Hepatocyte (in vitro differentiated cells): ENCODE measurements around the gene HLA-DRB1. TPM values are rescaled to one million over a fixed set of nuclear protein-coding genes. Genes with fewer than 3 reads are reported as not detected.
"Not testable (repeated sequence)": the region's sequence is repeated elsewhere in the genome, so short reads cannot be mapped to it uniquely, and the experiment has no call there.

Experiments
- DNase-seq: peaks from one replicate; pipeline ENCODE4 v3.0.0-alpha.2; 2016; ENCODE audit warnings: low spot score
- H2AFZ ChIP-seq: fragments of 200-600 bp; sonication (generic); 2 replicates; pipeline ENCODE4 v1.6.0; 2016; ENCODE audit warnings: antibody characterized with exemption, mild to moderate bottlenecking
- H3K27ac ChIP-seq: fragments of 200-600 bp; sonication (generic); 2 replicates; pipeline ENCODE4 v1.5.1; 2016; ENCODE audit warnings: mild to moderate bottlenecking
- H3K27me3 ChIP-seq: fragments of 200-600 bp; sonication (generic); 2 replicates; pipeline ENCODE4 v1.6.1; 2016
- H3K36me3 ChIP-seq: fragments of 200-600 bp; sonication (generic); replicated peaks from 2 replicates; pipeline ENCODE4 v1.5.1; 2016; ENCODE audit warnings: low read depth; ENCODE audit not compliant: insufficient read depth
- H3K4me1 ChIP-seq: fragments of 200-600 bp; sonication (generic); 2 replicates; pipeline ENCODE4 v1.5.1; 2016; ENCODE audit warnings: mild to moderate bottlenecking, moderate library complexity; ENCODE audit not compliant: insufficient read depth
- H3K4me2 ChIP-seq: fragments of 200-600 bp; sonication (generic); 2 replicates; pipeline ENCODE4 v1.6.0; 2016
- H3K4me3 ChIP-seq: fragments of 200-600 bp; sonication (generic); 2 replicates; pipeline ENCODE4 v1.5.1; 2016; ENCODE audit warnings: mild to moderate bottlenecking
- H3K79me2 ChIP-seq: fragments of 200-600 bp; sonication (generic); 2 replicates; pipeline ENCODE4 v1.6.0; 2017; ENCODE audit warnings: mild to moderate bottlenecking
- H3K9me2 ChIP-seq: fragments of 200-600 bp; sonication (generic); replicated peaks from 2 replicates; pipeline ENCODE4 v1.6.0; 2017; ENCODE audit warnings: mild to moderate bottlenecking; ENCODE audit not compliant: insufficient read depth
- H3K9me3 ChIP-seq: fragments of 200-600 bp; sonication (generic); 2 replicates; pipeline ENCODE4 v1.5.1; 2016; ENCODE audit warnings: low read depth, mild to moderate bottlenecking
- H4K20me1 ChIP-seq: fragments of 200-600 bp; sonication (generic); 2 replicates; pipeline ENCODE4 v1.6.0; 2016; ENCODE audit warnings: mild to moderate bottlenecking; ENCODE audit not compliant: insufficient read depth, poor library complexity, severe bottlenecking
- EZH2 ChIP-seq: fragments of 200-600 bp; sonication (generic); IDR thresholded peaks from 2 replicates; pipeline ENCODE4 v1.6.1; 2016; ENCODE audit warnings: antibody characterized with exemption, mild to moderate bottlenecking, borderline replicate concordance
- EZH2phosphoT487 ChIP-seq: fragments of 200-600 bp; sonication (generic); IDR thresholded peaks from one replicate; pipeline ENCODE4 v1.6.1; 2018; ENCODE audit warnings: antibody characterized with exemption, mild to moderate bottlenecking, low read depth, moderate library complexity; ENCODE audit not compliant: unreplicated experiment, severe bottlenecking
- WGBS: methylation state at CpG from one replicate; pipeline ENCODE4 v1.1.6; 2016; ENCODE audit warnings: low lambda C conversion rate; ENCODE audit errors: missing lambda C conversion rate; 5-methylcytosine and 5-hydroxymethylcytosine counted together
- polyA plus RNA-seq: library from polyadenylated mRNA; unstranded; fragments of >200 nt; fragmentation: Nextera tagmentation; extraction: Ambion mirVana; gene quantifications from 2 replicates; pipeline ENCODE4 v1.2.1, GENCODE V29; 2016
- total RNA-seq: library from RNA; depleted of rRNA; stranded (reverse); fragments of >200 nt; gene quantifications from 2 replicates; pipeline ENCODE4 v1.2.3, GENCODE V29; 2014
- TF ChIP-seq, protein P1 (sequence below): fragments of 200-600 bp; sonication (generic); IDR thresholded peaks from 2 replicates; pipeline ENCODE4 v1.5.1; 2016; ENCODE audit warnings: antibody characterized with exemption, mild to moderate bottlenecking; ENCODE audit not compliant: poor library complexity

Gene HLA-DRB1
- total and polyA plus RNA-seq, 2 experiments from 2014 or later: 59.1 to 72.9 TPM

DNA sequence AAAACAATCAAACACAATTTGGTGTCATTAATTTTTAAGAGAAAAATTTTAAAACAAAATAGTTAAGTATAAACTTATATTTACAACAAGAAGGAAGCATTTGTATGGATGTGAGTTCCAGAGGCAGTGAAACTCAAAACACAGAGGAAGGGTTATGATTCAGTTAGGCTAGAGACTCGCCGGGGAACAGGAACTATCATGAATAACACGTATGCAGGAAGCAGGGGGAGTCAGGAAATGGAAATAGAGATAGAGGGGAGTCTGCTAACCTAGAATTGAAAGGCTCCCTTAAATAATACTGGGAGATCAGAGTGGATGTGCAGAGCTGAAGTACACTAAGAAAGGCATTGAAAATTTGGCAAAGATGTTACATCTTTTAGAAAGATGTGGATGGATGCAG is 14.2 kb upstream of the HLA-DRB1 start:
- H3K27me3 ChIP-seq: no peaks in the 10 kb centered on the region
- H3K4me3 ChIP-seq: no peak overlapping the region
- H3K36me3 ChIP-seq: no peaks in the 10 kb centered on the region
- H3K9me3 ChIP-seq: peaks cover 3% of the 10 kb centered on the region
- WGBS: 55% methylated on average over 3 of the region's 3 CpGs
- H3K9me2 ChIP-seq: no peaks in the 10 kb centered on the region
- no peak overlapping the region for H3K4me2 ChIP-seq
- no peaks in the 10 kb centered on the region for H3K79me2 ChIP-seq
- no peaks in the 10 kb centered on the region for H4K20me1 ChIP-seq
- H2AFZ ChIP-seq: peak overlapping the region; percentile 41
- no peak for DNase-seq
- TF ChIP-seq EZH2: no peak
- TF ChIP-seq EZH2phosphoT487: no peak
- TF ChIP-seq, protein P1, sequence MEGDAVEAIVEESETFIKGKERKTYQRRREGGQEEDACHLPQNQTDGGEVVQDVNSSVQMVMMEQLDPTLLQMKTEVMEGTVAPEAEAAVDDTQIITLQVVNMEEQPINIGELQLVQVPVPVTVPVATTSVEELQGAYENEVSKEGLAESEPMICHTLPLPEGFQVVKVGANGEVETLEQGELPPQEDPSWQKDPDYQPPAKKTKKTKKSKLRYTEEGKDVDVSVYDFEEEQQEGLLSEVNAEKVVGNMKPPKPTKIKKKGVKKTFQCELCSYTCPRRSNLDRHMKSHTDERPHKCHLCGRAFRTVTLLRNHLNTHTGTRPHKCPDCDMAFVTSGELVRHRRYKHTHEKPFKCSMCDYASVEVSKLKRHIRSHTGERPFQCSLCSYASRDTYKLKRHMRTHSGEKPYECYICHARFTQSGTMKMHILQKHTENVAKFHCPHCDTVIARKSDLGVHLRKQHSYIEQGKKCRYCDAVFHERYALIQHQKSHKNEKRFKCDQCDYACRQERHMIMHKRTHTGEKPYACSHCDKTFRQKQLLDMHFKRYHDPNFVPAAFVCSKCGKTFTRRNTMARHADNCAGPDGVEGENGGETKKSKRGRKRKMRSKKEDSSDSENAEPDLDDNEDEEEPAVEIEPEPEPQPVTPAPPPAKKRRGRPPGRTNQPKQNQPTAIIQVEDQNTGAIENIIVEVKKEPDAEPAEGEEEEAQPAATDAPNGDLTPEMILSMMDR: no peak
- H3K27ac ChIP-seq: peak overlapping the region; percentile 25
- no peaks in the 10 kb centered on the region for H3K4me1 ChIP-seq

DNA sequence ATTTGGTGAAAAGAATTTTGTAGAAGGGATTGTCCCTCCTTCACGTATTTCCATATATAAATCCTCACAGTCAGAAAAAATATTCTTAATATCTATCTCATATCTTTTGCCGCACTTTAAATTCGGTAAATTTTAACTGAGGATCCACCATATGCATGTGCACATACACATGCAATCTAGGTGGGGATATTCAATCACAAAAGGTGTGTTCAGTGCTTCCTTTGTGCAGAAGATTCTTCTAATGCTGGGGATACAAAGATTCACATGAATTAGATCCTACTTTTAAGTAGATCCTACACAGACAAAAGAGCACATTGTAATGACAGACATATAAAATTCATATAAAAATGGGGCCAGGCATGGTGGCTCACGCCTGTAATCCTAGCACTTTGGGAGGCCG is 13.6 kb upstream of the HLA-DRB1 start:
- TF ChIP-seq, protein P1: no peak
- TF ChIP-seq EZH2 (no peak), EZH2phosphoT487 (no peak)

DNA sequence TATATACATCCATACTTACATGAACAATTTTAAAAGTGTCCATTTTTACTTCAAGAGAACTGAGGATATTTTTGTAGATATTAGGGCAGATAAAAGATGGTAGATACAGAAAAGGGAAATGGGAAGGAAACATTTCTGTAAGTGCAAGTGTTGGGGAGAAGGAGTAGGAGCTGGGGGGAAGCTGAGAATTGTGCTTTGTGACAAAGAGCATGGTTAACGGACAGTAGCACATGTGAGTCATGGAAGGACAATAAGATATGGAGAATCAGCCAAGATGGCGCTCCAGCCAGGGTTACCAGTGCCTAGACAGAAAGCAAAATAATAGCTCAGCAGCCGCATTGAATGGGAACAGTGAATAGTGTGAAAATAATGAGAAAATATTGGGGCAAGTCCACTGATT is 12.7 kb upstream of the HLA-DRB1 start:
- 94% methylated on average over 3 of the region's 3 CpGs for WGBS
- TF ChIP-seq EZH2 (no peak), EZH2phosphoT487 (no peak)
- TF ChIP-seq, protein P1: no peak
- DNase-seq: no peak
- no peaks in the 10 kb centered on the region for H3K9me2 ChIP-seq
- H3K36me3 ChIP-seq: no peaks in the 10 kb centered on the region
- peaks cover 3% of the 10 kb centered on the region for H3K9me3 ChIP-seq
- no peak overlapping the region for H3K4me3 ChIP-seq
- no peak overlapping the region for H2AFZ ChIP-seq
- H3K79me2 ChIP-seq: no peaks in the 10 kb centered on the region
- H3K27ac ChIP-seq: no peak overlapping the region
- no peaks in the 10 kb centered on the region for H3K4me1 ChIP-seq
- no peak overlapping the region for H3K4me2 ChIP-seq
- no peaks in the 10 kb centered on the region for H3K27me3 ChIP-seq
- no peaks in the 10 kb centered on the region for H4K20me1 ChIP-seq

More for the DNA sequence above, 13.6 kb upstream of the HLA-DRB1 start:
- no peak overlapping the region for H3K4me3 ChIP-seq
- H3K27ac ChIP-seq: no peak overlapping the region
- 94% methylated on average over 5 of the region's 5 CpGs for WGBS
- no peaks in the 10 kb centered on the region for H3K9me2 ChIP-seq
- H3K9me3 ChIP-seq: peaks cover 3% of the 10 kb centered on the region
- H3K36me3 ChIP-seq: no peaks in the 10 kb centered on the region
- H4K20me1 ChIP-seq: no peaks in the 10 kb centered on the region
- no peaks in the 10 kb centered on the region for H3K79me2 ChIP-seq
- H3K27me3 ChIP-seq: no peaks in the 10 kb centered on the region
- H3K4me2 ChIP-seq: no peak overlapping the region
- H2AFZ ChIP-seq: no peak overlapping the region
- no peaks in the 10 kb centered on the region for H3K4me1 ChIP-seq
- DNase-seq: no peak

DNA sequence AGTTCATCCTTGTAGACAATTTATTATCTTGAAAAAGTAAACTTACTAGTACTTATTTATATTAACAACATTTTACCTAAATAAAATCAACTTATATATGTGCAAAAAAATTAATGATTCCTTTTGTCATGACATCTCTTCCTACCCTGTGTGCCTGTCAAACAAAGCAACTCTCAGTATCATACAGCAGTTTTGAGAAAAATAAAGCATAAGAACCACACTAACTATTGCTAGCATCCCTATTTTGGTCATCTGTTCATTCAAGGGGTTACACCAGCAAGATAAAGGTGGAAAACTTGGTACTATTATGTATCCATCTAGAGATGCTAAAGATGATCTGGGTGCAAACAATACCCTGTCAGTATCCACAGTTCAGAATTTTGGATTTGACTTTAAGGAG is 7.4 kb upstream of the HLA-DRB1 start:
- Histone ChIP-seq H2AFZ (no peak overlapping the region), H3K9me2 (no peaks in the 10 kb centered on the region), H3K36me3 (no peaks in the 10 kb centered on the region), H3K4me3 (no peak overlapping the region), H3K27ac (no peak overlapping the region), H3K4me1 (no peaks in the 10 kb centered on the region), H3K27me3 (no peaks in the 10 kb centered on the region), H3K9me3 (peaks cover 3% of the 10 kb centered on the region), H3K79me2 (no peaks in the 10 kb centered on the region), H3K4me2 (no peak overlapping the region), H4K20me1 (no peaks in the 10 kb centered on the region)
- DNase-seq: no peak
- TF ChIP-seq, protein P1: no peak
- TF ChIP-seq EZH2phosphoT487 (no peak), EZH2 (no peak)

DNA sequence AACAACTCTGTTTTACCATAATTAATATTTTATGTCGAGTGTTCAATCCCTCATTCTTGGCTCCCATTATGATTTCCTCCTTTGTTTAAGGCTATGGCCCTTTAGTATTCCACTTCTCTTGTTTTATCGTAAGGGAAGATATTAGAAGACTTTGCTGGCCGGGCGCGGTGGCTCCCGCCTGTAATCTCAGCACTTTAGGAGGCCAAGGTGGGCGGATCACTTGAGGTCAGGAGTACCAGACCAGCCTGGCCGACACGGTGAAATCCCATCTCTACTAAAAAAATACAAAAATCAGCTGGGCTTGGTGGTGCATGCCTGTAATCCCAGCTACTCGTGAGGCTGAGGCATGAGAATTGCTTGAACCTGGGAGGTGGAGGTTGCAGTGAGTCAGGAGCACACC is 1.1 kb upstream of the HLA-DRB1 start:
- not testable (repeated sequence) for H3K4me3 ChIP-seq, H3K27me3 ChIP-seq, H2AFZ ChIP-seq, H3K79me2 ChIP-seq, H3K36me3 ChIP-seq, H3K27ac ChIP-seq, H4K20me1 ChIP-seq, DNase-seq, H3K9me3 ChIP-seq, H3K9me2 ChIP-seq, H3K4me2 ChIP-seq, H3K4me1 ChIP-seq
- WGBS: 92% methylated on average over 10 of the region's 10 CpGs
